Panc1 (cell line): ENCODE data around the gene SNX4. TPM values are rescaled to one million over a fixed set of nuclear protein-coding genes. Genes with fewer than 3 reads are reported as not detected.
"Not testable (repeated sequence)": the region's sequence is repeated elsewhere in the genome, so short reads cannot be mapped to it uniquely, and the experiment has no call there.

Source experiments
- ATAC-seq: fragments of 200-7000 bp; cut with Tn5 transposase; 2 replicates; pipeline ENCODE4 v1.9.1; 2020; ENCODE audit warnings: mild to moderate bottlenecking, moderate library complexity
- BruUV-seq: library from RNA; stranded (reverse); fragments of 400-500 nt; replicated peaks from 2 replicates; lab custom pipeline; 2021; lab: Mats Ljungman, UMichigan
- CTCF ChIA-PET: fragments of 300-600 bp; sonication (Branson Sonifier 250); formaldehyde crosslinking; loops from one replicate; lab custom pipeline; 2022; ENCODE audit warnings: antibody characterized with exemption; lab: Charles Lee
- POLR2A ChIA-PET: fragments of 300-600 bp; sonication (Branson Sonifier 250); formaldehyde crosslinking; loops from one replicate; lab custom pipeline; 2022; ENCODE audit warnings: antibody characterized with exemption; lab: Charles Lee
- DNase-seq: peaks from one replicate; pipeline ENCODE4 v3.0.0-alpha.2; 2010; ENCODE audit warnings: low read depth, low spot score
- H3K27ac ChIP-seq: 2 replicates; pipeline ENCODE4 v1.5.1; 2011; ENCODE audit warnings: mild to moderate bottlenecking, low read length, inconsistent platforms
- H3K27me3 ChIP-seq: fragments of 200-500 bp; sonication (Bioruptor generic); 2 replicates; pipeline ENCODE4 v1.6.0; 2014; ENCODE audit warnings: low read length, inconsistent platforms; ENCODE audit not compliant: control insufficient read depth, insufficient read depth
- H3K36me3 ChIP-seq: fragments of 200-500 bp; sonication (Bioruptor generic); 2 replicates; pipeline ENCODE4 v1.5.1; 2014; ENCODE audit warnings: inconsistent platforms, mild to moderate bottlenecking, low read length, moderate library complexity; ENCODE audit not compliant: control insufficient read depth, insufficient read depth
- H3K4me1 ChIP-seq: 2 replicates; pipeline ENCODE4 v1.5.1; 2011; ENCODE audit warnings: inconsistent platforms, mild to moderate bottlenecking, low read length, moderate library complexity; ENCODE audit not compliant: control insufficient read depth, insufficient read depth
- H3K4me3 ChIP-seq, 2 experiments: 2 replicates each; pipeline ENCODE4 v1.5.1; 2011 to 2012; ENCODE audit warnings: low read depth in 2 of 2, low read length in 2 of 2, mild to moderate bottlenecking in 2 of 2, inconsistent platforms in 1 of 2, moderate library complexity in 1 of 2
- H3K9me3 ChIP-seq: fragments of 200-500 bp; sonication (Bioruptor generic); 2 replicates; pipeline ENCODE4 v1.5.1; 2014; ENCODE audit warnings: low read depth, mild to moderate bottlenecking, inconsistent platforms, low read length, moderate library complexity; ENCODE audit not compliant: control insufficient read depth, insufficient read depth
- CTCF ChIP-seq: fragments of 450-650 bp; IDR thresholded peaks from 2 replicates; pipeline ENCODE4 v1.5.1; 2017; ENCODE audit warnings: mild to moderate bottlenecking
- POLR2AphosphoS5 ChIP-seq: IDR thresholded peaks from 2 replicates; pipeline ENCODE4 v1.6.1; 2012; ENCODE audit warnings: mild to moderate bottlenecking, low read depth, low read length, moderate library complexity
- REST ChIP-seq, 2 experiments: IDR thresholded peaks; 2 replicates each; pipeline ENCODE4 v1.6.1; 2011 to 2012; ENCODE audit warnings: low read depth in 2 of 2, control low read depth in 1 of 2, low read length in 1 of 2, mild to moderate bottlenecking in 1 of 2, moderate library complexity in 1 of 2; ENCODE audit not compliant: insufficient read depth in 1 of 2
- SIN3A ChIP-seq: IDR thresholded peaks from 2 replicates; pipeline ENCODE4 v1.6.1; 2012; ENCODE audit warnings: low read depth, mild to moderate bottlenecking, low read length, moderate library complexity, borderline replicate concordance; ENCODE audit not compliant: insufficient read depth
- TCF7L2 ChIP-seq: IDR thresholded peaks from 2 replicates; pipeline ENCODE4 v1.6.1; 2011; ENCODE audit warnings: mild to moderate bottlenecking, low read depth, low read length, inconsistent platforms
- in situ Hi-C: cut with HindIII; loops from 2 replicates; pipeline ENCODE4 v1.10.0; 2016; ENCODE audit warnings: low sequenced_read_pairs, low pct_unique_long_range_greater_than_20kb
- intact Hi-C: fragments of 100-400 bp; cut with micrococcal nuclease; formaldehyde crosslinking; loops from one replicate; pipeline ENCODE4 v1.10.0; 2022; ENCODE audit not compliant: unreplicated experiment
- total RNA-seq: library from RNA; stranded (reverse); gene quantifications from one replicate; pipeline ENCODE4 v1.2.1, GENCODE V29; 2021; ENCODE audit not compliant: unreplicated experiment

Gene SNX4
- total RNA-seq, 1 experiment from 2014 or later, result 34.3 TPM

GRCh38 chr3:125410922-125411321 lies 109.1 kb downstream of the SNX4 start:
- no TSS peak for BruUV-seq
- TF ChIP-seq CTCF, result no peak
- TF ChIP-seq SIN3A, result no peak
- no peak for TF ChIP-seq REST (IDR thresholded peaks at IDR 0.05; ENCODE audit: insufficient read depth in 1 of 2, low read depth in 2 of 2, low read length in 1 of 2)
- no peak for TF ChIP-seq POLR2AphosphoS5
- TF ChIP-seq TCF7L2, result no peak
- in situ Hi-C loops, result no loop called here
- ChIA-PET CTCF (no interaction called here), POLR2A (no interaction called here)
- DNase-seq, result no peak
- Histone ChIP-seq H3K4me3 (no peak overlapping the region), H3K4me1 (no peaks in the 10 kb centered on the region), H3K27ac (no peak overlapping the region), H3K27me3 (no peaks in the 10 kb centered on the region), H3K9me3 (no peaks in the 10 kb centered on the region), H3K36me3 (no peaks in the 10 kb centered on the region)
- intact Hi-C loops, result no loop called here
- ATAC-seq, result no peak

- no peak overlapping the region for H3K4me3 ChIP-seq
- no peak for DNase-seq
- H3K36me3 ChIP-seq, result no peaks in the 10 kb centered on the region
- no peaks in the 10 kb centered on the region for H3K4me1 ChIP-seq
- BruUV-seq, result no TSS peak
- intact Hi-C loops (no loop called here), in situ Hi-C loops (no loop called here)
- POLR2A ChIA-PET, result no interaction called here
- no peak for ATAC-seq
- TF ChIP-seq POLR2AphosphoS5 (no peak), TCF7L2 (no peak), CTCF (no peak), REST (IDR thresholded peaks at IDR 0.05; ENCODE audit: insufficient read depth in 1 of 2, low read depth in 2 of 2, low read length in 1 of 2) (no peak)
- H3K27ac ChIP-seq, result no peak overlapping the region
- H3K9me3 ChIP-seq, result no peaks in the 10 kb centered on the region
- CTCF ChIA-PET, result no interaction called here
- 0 out of 2 replicates have a peak, but pooled peaks cover under 1% of the 10 kb centered on the region for H3K27me3 ChIP-seq
These were observed 113.9 kb downstream of the SNX4 start for GRCh38 chr3:125406070-125406469.

- H3K36me3 ChIP-seq, intact Hi-C loops, BruUV-seq, H3K4me3 ChIP-seq, H3K27me3 ChIP-seq, DNase-seq, ATAC-seq, in situ Hi-C loops, H3K4me1 ChIP-seq, H3K9me3 ChIP-seq, POLR2A ChIA-PET, CTCF ChIA-PET, H3K27ac ChIP-seq: not testable (repeated sequence)
These were observed 114.5 kb downstream of the SNX4 start for GRCh38 chr3:125405515-125405914.
